ENCODE data around the gene GRIN2A. TPM values are rescaled to one million over a fixed set of nuclear protein-coding genes. Genes with fewer than 3 reads are reported as not detected.

The GRIN2A gene
- total and polyA plus RNA-seq, 2 of the 8 experiments (the other 6 are each of a cell fraction or from before 2014, with no cell fraction given) = 0.18 to 1.8 TPM

GRCh38 chr16:9970796-9971195 lies 211.4 kb downstream of the GRIN2A start:
- Histone ChIP-seq H3K14ac (ENCODE audit: insufficient read length) (no peak overlapping the region), H3K56ac (replicated peaks; ENCODE audit: insufficient read length, low read depth, low read length) (no peak overlapping the region), H3K4ac (replicated peaks; ENCODE audit: insufficient read length, low read depth, low read length) (no peak overlapping the region), H3K23me2 (ENCODE audit: low read depth, low read length) (no peaks in the 10 kb centered on the region), H3K36me3 (ENCODE audit: control insufficient read depth in 2 of 4, insufficient read depth in 4 of 4, low read length in 3 of 4) (no peaks in the 10 kb centered on the region), H4K5ac (ENCODE audit: insufficient read length, low read depth, low read length) (no peak overlapping the region), H4K20me1 (replicated peaks in 1 of 2; ENCODE audit: control insufficient read depth in 1 of 2, insufficient read depth in 2 of 2, low read length in 2 of 2) (no peaks in the 10 kb centered on the region), H2BK5ac (ENCODE audit: low read depth, low read length) (no peak overlapping the region), H2BK20ac (ENCODE audit: low read length) (no peak overlapping the region), H3K4me3 (ENCODE audit: extremely low read depth in 1 of 4, insufficient read depth in 2 of 4, low read depth in 3 of 4, low read length in 4 of 4) (no peak overlapping the region), H3K23ac (ENCODE audit: insufficient read length) (no peak overlapping the region), H2AFZ (ENCODE audit: low read length) (no peak overlapping the region), H3K4me2 (ENCODE audit: insufficient read depth in 1 of 2, low read depth in 2 of 2, low read length in 2 of 2) (no peak overlapping the region), H3K9ac (replicated peaks in 1 of 4; ENCODE audit: extremely low read depth in 1 of 4, low read depth in 3 of 4, low read length in 3 of 4) (no peak overlapping the region), H4K8ac (ENCODE audit: extremely low read depth, insufficient read depth, low read length) (no peak overlapping the region), H4K91ac (replicated peaks; ENCODE audit: insufficient read length, low read length) (no peak overlapping the region), H2BK15ac (ENCODE audit: low read length) (no peak overlapping the region), H3K4me1 (replicated peaks in 1 of 4; ENCODE audit: control insufficient read depth in 3 of 4, insufficient read depth in 4 of 4, low read length in 3 of 4) (peaks cover 0 to 2% (median 0%) of the 10 kb centered on the region in 4 experiments; a peak in 2 of 7 replicates), H3K27me3 (replicated peaks in 1 of 4; ENCODE audit: control insufficient read depth in 3 of 4, extremely low read depth in 1 of 4, insufficient read depth in 3 of 4, low read length in 3 of 4) (peaks cover 0 to 17% (median 4%) of the 10 kb centered on the region in 4 experiments; a peak in 3 of 7 replicates), H3K9me3 (ENCODE audit: insufficient read depth in 2 of 2, low read depth in 1 of 2, low read length in 1 of 2) (peaks cover 0 to 2% of the 10 kb centered on the region in 2 experiments; a peak in 1 of 4 replicates), H3K18ac (ENCODE audit: extremely low read depth, low read length) (no peak overlapping the region), H3K79me1 (ENCODE audit: low read depth, low read length) (no peaks in the 10 kb centered on the region), H2AK5ac (ENCODE audit: low read depth, low read length) (no peak overlapping the region), H3K27ac (ENCODE audit: low read depth, low read length) (no peak overlapping the region), H2BK12ac (ENCODE audit: low read depth, low read length) (no peak overlapping the region), H2BK120ac (replicated peaks; ENCODE audit: low read depth, low read length) (no peak overlapping the region), H3K79me2 (ENCODE audit: control insufficient read depth in 1 of 2, insufficient read depth in 2 of 2, low read length in 2 of 2) (no peaks in the 10 kb centered on the region)
- TF ChIP-seq KDM4A (IDR thresholded peaks at IDR 0.05; ENCODE audit: low read depth, low read length, severe bottlenecking) = no peak
- TF ChIP-seq CTBP2 (IDR thresholded peaks at IDR 0.05; ENCODE audit: borderline replicate concordance, insufficient read depth, insufficient read length, low read length) = no peak
- TF ChIP-seq, protein P1, sequence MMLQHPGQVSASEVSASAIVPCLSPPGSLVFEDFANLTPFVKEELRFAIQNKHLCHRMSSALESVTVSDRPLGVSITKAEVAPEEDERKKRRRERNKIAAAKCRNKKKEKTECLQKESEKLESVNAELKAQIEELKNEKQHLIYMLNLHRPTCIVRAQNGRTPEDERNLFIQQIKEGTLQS (IDR thresholded peaks at IDR 0.05; ENCODE audit: insufficient read depth, low read depth, low read length) = no peak
- TF ChIP-seq EGR1 (IDR thresholded peaks at IDR 0.05; ENCODE audit: borderline replicate concordance, low read depth, low read length) = no peak
- no peak for TF ChIP-seq RBBP5 (IDR thresholded peaks at IDR 0.05; ENCODE audit: borderline replicate concordance, low read depth, low read length)
- TF ChIP-seq BACH1 (IDR thresholded peaks at IDR 0.05; ENCODE audit: low read length) = no peak
- no peak for TF ChIP-seq HDAC6 (IDR thresholded peaks at IDR 0.05; ENCODE audit: low read depth, low read length)
- TF ChIP-seq MAX (IDR thresholded peaks at IDR 0.05) = no peak
- no peak for TF ChIP-seq TBP (IDR thresholded peaks at IDR 0.05; ENCODE audit: low read depth, low read length)
- ChIA-PET CTCF (ENCODE audit: partially characterized antibody) (interaction anchor here (0.8 to 1.6 kb wide), 5 partner anchors 15 to 210 kb away, joined by 3 to 9 read pairs (median 6); no protein-coding TSS in a partner anchor), POLR2A (ENCODE audit: partially characterized antibody) (no interaction called here)
- WGBS, 2 experiments (ENCODE audit: extremely low coverage in 1 of 2, insufficient coverage in 1 of 2, insufficient read length in 1 of 2, insufficient replicate concordance in 2 of 2, low coverage in 1 of 2, low lambda C conversion rate in 2 of 2, missing lambda C conversion rate in 1 of 2) = 90% methylated on average over 1 of the region's 1 CpG; no CpG with 5 or more reads in 1 of the 2 experiments
- FAIRE-seq (no peak), DNase-seq (ENCODE audit: low read depth in 1 of 2, low spot score in 2 of 2) (no peak)
